ENCODE measurements around the gene TTBK1. TPM values are rescaled to one million over a fixed set of nuclear protein-coding genes. Genes with fewer than 3 reads are reported as not detected.
A peak's percentile ranks its signal among the peaks of the same experiment; 100 is the strongest.

The TTBK1 gene
- polyA plus RNA-seq, 1 of the 3 experiments (the other 2 are of a cell fraction), result 0.94 TPM

DNA sequence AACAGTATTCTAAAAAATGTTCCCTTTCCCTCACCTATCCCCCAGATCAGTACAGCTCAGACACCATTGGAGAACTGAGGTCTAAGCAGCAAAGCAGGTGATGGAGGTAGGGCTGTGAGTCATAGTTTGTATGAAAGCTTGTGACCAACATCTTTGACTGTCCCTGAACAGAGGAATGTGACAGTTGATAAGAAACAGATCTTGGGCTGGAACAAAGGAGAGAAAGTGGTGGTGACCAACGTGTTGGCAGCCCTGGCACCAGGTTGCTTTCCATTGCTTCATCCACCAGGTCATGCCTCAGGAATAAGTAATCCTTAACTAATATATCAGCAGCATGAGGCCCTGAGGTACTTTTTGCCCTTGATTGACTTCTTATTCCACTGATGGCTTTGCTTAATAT is 85.2 kb downstream of the TTBK1 start:
- Histone ChIP-seq H3K4me2 (no peak overlapping the region), H4K20me1 (ENCODE audit: insufficient read depth) (no peaks in the 10 kb centered on the region), H3K36me3 (replicated peaks in 1 of 2; ENCODE audit: control insufficient read depth in 1 of 2, insufficient read depth in 2 of 2, low read length in 1 of 2) (no peaks in the 10 kb centered on the region), H3F3A (replicated peaks; ENCODE audit: insufficient read depth) (peaks cover 2% of the 10 kb centered on the region), H3K9ac (no peak overlapping the region), H3K4me3 (ENCODE audit: low read depth in 2 of 2, low read length in 1 of 2) (no peak overlapping the region), H3K27me3 (ENCODE audit: insufficient read depth) (no peaks in the 10 kb centered on the region), H2AFZ (ENCODE audit: low read depth) (no peak overlapping the region), H3K27ac (ENCODE audit: low read depth in 2 of 2, low read length in 1 of 2) (no peak overlapping the region), H3K4me1 (ENCODE audit: control insufficient read depth in 1 of 2, insufficient read depth in 2 of 2, low read depth in 1 of 2, low read length in 1 of 2) (no peaks in the 10 kb centered on the region; a peak in 1 of 4 replicates), H3K9me3 (no peaks in the 10 kb centered on the region), H3K79me2 (ENCODE audit: insufficient read depth) (no peaks in the 10 kb centered on the region), H3K9me2 (no peaks in the 10 kb centered on the region)
- ChIA-PET CTCF (interaction anchor here (1.0 to 1.2 kb wide), 2 partner anchors 10 to 88 kb away, joined by 3 read pairs; no protein-coding TSS in a partner anchor), POLR2A (no interaction called here)
- WGBS (ENCODE audit: low lambda C conversion rate), result 19% methylated on average over 1 of the region's 1 CpG
- TF ChIP-seq SMC3 (IDR thresholded peaks at IDR 0.05; ENCODE audit: low read depth, low read length) (no peak), TAF1 (IDR thresholded peaks at IDR 0.05; ENCODE audit: borderline replicate concordance, low read depth, low read length) (no peak), TCF12 (IDR thresholded peaks at IDR 0.05) (peak; percentile 44; the same call in 1 of the 2 replicates), GATA2 (CRISPR knock-in tag; IDR thresholded peaks at IDR 0.05) (no peak), ELF1 (IDR thresholded peaks at IDR 0.05) (no peak), EZH2phosphoT487 (IDR thresholded peaks at IDR 0.05; ENCODE audit: borderline replicate concordance, low read depth) (no peak), NRF1 (IDR thresholded peaks at IDR 0.05; ENCODE audit: low read depth, low read length) (no peak)
- TF ChIP-seq, protein P1, sequence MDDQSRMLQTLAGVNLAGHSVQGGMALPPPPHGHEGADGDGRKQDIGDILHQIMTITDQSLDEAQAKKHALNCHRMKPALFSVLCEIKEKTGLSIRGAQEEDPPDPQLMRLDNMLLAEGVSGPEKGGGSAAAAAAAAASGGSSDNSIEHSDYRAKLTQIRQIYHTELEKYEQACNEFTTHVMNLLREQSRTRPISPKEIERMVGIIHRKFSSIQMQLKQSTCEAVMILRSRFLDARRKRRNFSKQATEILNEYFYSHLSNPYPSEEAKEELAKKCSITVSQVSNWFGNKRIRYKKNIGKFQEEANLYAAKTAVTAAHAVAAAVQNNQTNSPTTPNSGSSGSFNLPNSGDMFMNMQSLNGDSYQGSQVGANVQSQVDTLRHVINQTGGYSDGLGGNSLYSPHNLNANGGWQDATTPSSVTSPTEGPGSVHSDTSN (IDR thresholded peaks at IDR 0.05), result peak; percentile 29; the same call in 1 of the 2 replicates
- no peak for DNase-seq

DNA sequence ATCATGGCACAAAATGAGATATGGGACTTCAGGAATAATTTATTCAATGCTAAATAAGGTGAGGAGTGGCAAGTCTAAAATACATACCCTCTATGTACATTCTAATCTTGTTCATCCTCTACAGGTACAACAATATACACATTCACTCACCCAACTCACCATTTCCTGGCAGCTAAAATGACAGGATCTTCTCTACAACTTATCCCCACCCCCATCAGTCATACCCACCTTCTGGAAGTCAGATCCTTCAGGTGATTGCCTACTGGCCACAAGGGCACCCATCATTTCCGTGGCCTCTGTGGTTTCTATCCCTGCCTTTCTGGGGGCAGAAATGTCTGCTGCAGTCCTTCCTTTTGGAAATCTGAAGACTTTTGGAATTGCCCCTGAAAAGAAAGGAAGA is 88.2 kb downstream of the TTBK1 start:
- TF ChIP-seq CHD2 (IDR thresholded peaks at IDR 0.05; ENCODE audit: low read length, partially characterized antibody) (no peak), POLR2AphosphoS5 (IDR thresholded peaks at IDR 0.05; ENCODE audit: low read depth, low read length) (no peak)
- 64% methylated on average over 1 of the region's 1 CpG for WGBS (ENCODE audit: low lambda C conversion rate)
- peaks cover 8% of the 10 kb centered on the region for H3F3A ChIP-seq (replicated peaks; ENCODE audit: insufficient read depth)
- H3K4me1 ChIP-seq (ENCODE audit: control insufficient read depth in 1 of 2, insufficient read depth in 2 of 2, low read depth in 1 of 2, low read length in 1 of 2), result no peaks in the 10 kb centered on the region; a peak in 1 of 4 replicates
- H2AFZ ChIP-seq (ENCODE audit: low read depth), result no peak overlapping the region
- no peaks in the 10 kb centered on the region for H4K20me1 ChIP-seq (ENCODE audit: insufficient read depth)
- no peak overlapping the region for H3K9ac ChIP-seq
- H3K4me2 ChIP-seq, result no peak overlapping the region
- no peak overlapping the region for H3K27ac ChIP-seq (ENCODE audit: low read depth in 2 of 2, low read length in 1 of 2)
- DNase-seq, result no peak
- POLR2A ChIA-PET, result no interaction called here
- H3K36me3 ChIP-seq (replicated peaks in 1 of 2; ENCODE audit: control insufficient read depth in 1 of 2, insufficient read depth in 2 of 2, low read length in 1 of 2), result peaks cover 0 to 4% of the 10 kb centered on the region in 2 experiments
- no peak overlapping the region for H3K4me3 ChIP-seq (ENCODE audit: low read depth in 2 of 2, low read length in 1 of 2)
- no peaks in the 10 kb centered on the region for H3K27me3 ChIP-seq (ENCODE audit: insufficient read depth)
- CTCF ChIA-PET, result no interaction called here
- no peaks in the 10 kb centered on the region for H3K79me2 ChIP-seq (ENCODE audit: insufficient read depth)
- H3K9me2 ChIP-seq, result no peaks in the 10 kb centered on the region
- no peaks in the 10 kb centered on the region for H3K9me3 ChIP-seq

DNA sequence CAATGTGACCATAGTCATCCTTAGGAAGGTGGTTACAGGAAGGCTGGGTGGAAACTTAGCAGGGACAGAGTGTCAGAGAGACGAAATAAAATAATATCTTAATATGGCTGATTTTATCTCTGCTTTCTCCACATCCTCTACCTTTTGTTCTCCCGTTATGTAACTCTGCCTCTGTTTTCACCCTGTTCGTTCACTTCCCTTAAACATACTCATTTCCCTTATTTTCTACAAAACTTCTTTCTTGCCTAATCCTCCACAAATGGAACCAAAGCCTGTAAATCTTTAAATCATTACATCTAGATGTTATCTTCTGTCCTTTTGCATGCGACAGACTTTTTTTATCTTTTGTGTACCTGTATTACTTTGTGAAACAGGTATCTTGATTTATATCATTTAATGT is 88.6 kb downstream of the TTBK1 start:
- Histone ChIP-seq H3K36me3 (replicated peaks in 1 of 2; ENCODE audit: control insufficient read depth in 1 of 2, insufficient read depth in 2 of 2, low read length in 1 of 2) (peaks cover 0 to 5% of the 10 kb centered on the region in 2 experiments), H3K9ac (no peak overlapping the region), H3K4me3 (ENCODE audit: low read depth in 2 of 2, low read length in 1 of 2) (no peak overlapping the region), H3K9me2 (no peaks in the 10 kb centered on the region), H3K9me3 (no peaks in the 10 kb centered on the region), H3K4me1 (ENCODE audit: control insufficient read depth in 1 of 2, insufficient read depth in 2 of 2, low read depth in 1 of 2, low read length in 1 of 2) (no peaks in the 10 kb centered on the region; a peak in 1 of 4 replicates), H3K27ac (ENCODE audit: low read depth in 2 of 2, low read length in 1 of 2) (no peak overlapping the region), H3K79me2 (ENCODE audit: insufficient read depth) (no peaks in the 10 kb centered on the region), H3F3A (replicated peaks; ENCODE audit: insufficient read depth) (peaks cover 8% of the 10 kb centered on the region), H2AFZ (ENCODE audit: low read depth) (no peak overlapping the region), H4K20me1 (ENCODE audit: insufficient read depth) (no peaks in the 10 kb centered on the region), H3K4me2 (no peak overlapping the region), H3K27me3 (ENCODE audit: insufficient read depth) (no peaks in the 10 kb centered on the region)
- ChIA-PET CTCF (no interaction called here), POLR2A (no interaction called here)
- WGBS (ENCODE audit: low lambda C conversion rate), result 74% methylated on average over 4 of the region's 4 CpGs
- TF ChIP-seq RCOR1 (IDR thresholded peaks at IDR 0.05; ENCODE audit: low read length) (no peak), SMC3 (IDR thresholded peaks at IDR 0.05; ENCODE audit: low read depth, low read length) (no peak), FOXJ3 (CRISPR knock-in tag; IDR thresholded peaks at IDR 0.05) (no peak), MXI1 (IDR thresholded peaks at IDR 0.05; ENCODE audit: low read depth, low read length) (no peak), EZH2phosphoT487 (IDR thresholded peaks at IDR 0.05; ENCODE audit: borderline replicate concordance, low read depth) (no peak), RFX5 (IDR thresholded peaks at IDR 0.05; ENCODE audit: low read length) (no peak)
- TF ChIP-seq, protein P1 (IDR thresholded peaks at IDR 0.05), result no peak
- DNase-seq, result no peak
